GM19397 (cell line): ENCODE results near the gene SHANK3.

Experiments used
- ATAC-seq: cut with Tn5 transposase; IDR thresholded peaks from one replicate; pipeline ENCODE4 v1.9.1; 2021; ENCODE audit warnings: mild to moderate bottlenecking, moderate library complexity; ENCODE audit not compliant: unreplicated experiment

SHANK3 gene

GRCh38 chr22:50677493-50678217 lies 5.0 kb downstream of the SHANK3 start:
- no peak for ATAC-seq

GRCh38 chr22:50678218-50678650 lies 5.6 kb downstream of the SHANK3 start:
- ATAC-seq, result no peak

- ATAC-seq, result no peak
Measured at GRCh38 chr22:50678651-50679521, 6.3 kb downstream of the SHANK3 start.

GRCh38 chr22:50683086-50683993 lies 10.7 kb downstream of the SHANK3 start:
- no peak for ATAC-seq

DNA sequence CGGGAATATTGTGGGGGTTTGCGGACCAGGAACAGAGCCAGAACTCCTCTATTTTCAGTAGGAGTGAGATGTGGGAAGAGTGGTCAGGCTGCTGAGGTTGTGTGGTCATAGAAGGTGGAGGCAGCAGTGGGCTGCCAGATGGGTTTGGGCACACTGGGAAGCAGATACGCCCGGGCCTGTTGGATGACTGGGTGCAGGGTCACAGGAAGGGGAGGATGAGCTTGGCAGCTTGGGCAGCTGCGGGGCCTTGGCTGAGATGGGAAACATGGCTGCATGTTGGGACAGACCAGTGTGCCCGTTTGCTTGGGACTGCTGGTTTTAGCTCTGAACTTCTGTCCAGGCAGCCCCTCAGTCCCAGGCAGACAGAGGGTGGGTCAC lies 11.4 kb downstream of the SHANK3 start:
- no peak for ATAC-seq

GRCh38 chr22:50684501-50684900 lies 11.9 kb downstream of the SHANK3 start:
- no peak for ATAC-seq

- no peak for ATAC-seq
Measured at GRCh38 chr22:50684986-50685385, 12.4 kb downstream of the SHANK3 start.

GRCh38 chr22:50686794-50687193 lies 14.2 kb downstream of the SHANK3 start:
- no peak for ATAC-seq

DNA sequence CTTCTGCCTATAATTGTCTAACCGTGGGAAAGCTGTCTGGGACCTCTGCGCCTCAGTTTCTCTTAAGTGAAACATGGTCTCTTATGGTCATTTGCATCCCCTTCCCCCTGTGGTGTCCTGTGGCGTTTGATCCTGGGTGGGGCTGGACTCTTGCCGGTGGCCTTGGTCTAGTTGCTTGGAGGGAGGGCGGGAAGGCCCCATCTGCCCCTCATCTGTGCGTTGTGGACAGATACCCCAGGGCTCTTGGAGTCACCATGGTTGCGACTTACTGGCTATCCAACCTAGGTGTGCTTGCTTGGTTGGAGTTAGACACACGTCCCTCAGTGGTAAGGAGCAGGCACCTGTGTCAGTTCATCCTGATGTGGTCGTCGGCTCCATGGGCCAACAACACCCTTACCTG lies 15.2 kb downstream of the SHANK3 start:
- no peak for ATAC-seq

DNA sequence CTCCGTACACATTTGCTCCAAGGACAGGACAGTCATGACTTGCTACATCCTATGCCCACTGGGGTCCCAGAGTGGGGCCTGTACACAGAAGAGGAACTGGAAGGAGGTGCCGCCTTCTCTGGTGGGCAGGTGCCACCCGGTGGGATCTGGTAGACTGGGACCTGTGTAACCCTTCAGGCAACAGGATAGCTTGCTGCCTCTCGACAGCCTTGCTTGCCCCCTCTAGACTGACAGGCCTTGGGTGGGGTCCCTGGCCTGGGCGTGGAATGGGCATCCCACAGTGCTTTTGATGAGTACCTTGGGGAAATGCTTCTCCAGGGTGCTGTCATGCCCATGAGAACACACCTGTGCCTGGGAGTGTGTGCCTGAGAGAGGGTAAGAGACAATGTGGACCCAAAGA lies 15.8 kb downstream of the SHANK3 start:
- ATAC-seq, result no peak

- no peak for ATAC-seq
Measured at GRCh38 chr22:50691521-50691920, 18.9 kb downstream of the SHANK3 start.

DNA sequence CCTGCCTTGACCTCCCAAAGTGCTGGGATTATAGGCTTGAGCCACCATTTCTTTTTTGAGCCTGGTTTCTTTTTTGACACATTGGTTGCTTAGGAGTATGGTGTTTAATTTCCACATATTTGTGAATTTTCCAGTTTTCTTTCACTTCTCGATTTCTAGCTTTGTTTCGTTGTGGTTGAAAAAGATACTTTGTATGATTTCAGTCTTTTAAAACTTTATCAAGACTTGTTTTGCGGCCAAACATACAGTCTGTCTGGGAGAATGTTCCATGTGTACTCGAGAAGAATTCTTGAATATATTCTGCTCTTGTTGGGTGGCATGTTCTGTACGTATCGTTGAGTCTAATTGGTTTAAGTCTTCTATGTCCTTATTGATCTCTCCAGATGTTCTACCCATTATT lies 20.8 kb downstream of the SHANK3 start:
- ATAC-seq, result no peak

DNA sequence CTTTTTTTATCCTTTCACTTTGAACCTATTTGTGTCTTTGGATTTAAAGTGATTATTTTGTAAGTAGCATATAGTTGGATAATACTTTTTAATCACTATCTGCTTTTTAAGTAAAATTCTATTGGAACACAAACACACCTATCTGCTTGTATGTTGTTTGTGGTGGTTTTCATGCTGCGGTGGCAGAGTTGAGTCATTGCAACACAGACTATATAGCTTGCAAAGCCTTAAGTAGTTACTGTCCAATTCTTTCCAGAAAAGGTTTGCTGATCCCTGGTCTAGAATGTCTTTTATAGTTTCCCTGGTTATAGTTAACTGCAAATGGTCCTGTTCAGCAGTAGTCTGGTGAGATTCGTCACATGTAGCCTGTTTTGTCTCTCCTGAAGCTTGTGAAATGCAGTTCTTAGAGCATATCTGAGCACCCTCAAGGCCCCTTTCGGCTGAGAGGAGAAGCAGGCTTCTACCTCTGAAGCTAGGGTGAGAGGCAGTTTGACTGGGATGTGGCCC lies 21.5 kb downstream of the SHANK3 start:
- no peak for ATAC-seq

- no peak for ATAC-seq
Measured at GRCh38 chr22:50694766-50695420, 22.3 kb downstream of the SHANK3 start.

DNA sequence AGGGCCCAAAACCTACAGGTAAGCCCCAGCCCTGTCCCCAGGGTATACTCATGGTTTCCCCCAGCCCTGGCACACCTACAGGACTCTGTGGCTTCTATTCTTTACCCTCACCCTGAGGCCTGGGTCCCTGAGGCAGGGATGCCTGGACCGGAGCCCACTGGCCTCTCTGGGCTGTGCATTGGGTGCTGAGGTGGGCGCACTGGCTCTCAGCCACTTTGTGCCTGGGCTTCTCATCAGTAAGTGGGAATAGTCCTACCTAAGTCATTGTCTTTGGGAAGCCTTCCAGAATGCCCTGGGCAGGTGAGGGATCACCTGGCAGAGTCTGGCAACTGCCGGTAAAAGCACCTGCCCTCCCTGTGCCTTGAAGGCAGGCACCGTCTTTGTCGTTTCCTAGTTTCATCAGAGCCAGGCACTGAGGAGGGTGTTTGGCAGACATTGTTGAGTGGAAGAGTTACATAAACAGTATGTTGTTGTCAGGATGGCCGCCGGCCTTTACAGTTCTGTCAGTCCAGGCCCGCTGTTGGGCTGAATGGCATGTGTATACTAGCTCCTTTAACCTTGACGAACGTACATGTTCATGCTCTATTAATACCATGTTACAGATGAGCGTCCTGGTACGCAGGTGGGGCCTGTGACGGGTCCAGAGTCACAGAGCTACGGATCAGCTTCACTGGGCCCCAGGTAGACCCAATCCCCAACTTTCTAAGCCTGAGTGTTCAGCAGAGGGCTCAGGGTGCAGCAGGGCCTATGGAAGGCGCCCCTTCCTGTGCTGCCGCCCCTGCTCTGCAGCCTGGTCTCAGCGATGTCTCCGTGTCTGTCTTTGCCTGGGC lies 23.0 kb downstream of the SHANK3 start:
- no peak for ATAC-seq

- no peak for ATAC-seq
Measured at GRCh38 chr22:50696251-50696798, 23.7 kb downstream of the SHANK3 start.

- ATAC-seq, result no peak
Measured at GRCh38 chr22:50696799-50697561, 24.4 kb downstream of the SHANK3 start.

DNA sequence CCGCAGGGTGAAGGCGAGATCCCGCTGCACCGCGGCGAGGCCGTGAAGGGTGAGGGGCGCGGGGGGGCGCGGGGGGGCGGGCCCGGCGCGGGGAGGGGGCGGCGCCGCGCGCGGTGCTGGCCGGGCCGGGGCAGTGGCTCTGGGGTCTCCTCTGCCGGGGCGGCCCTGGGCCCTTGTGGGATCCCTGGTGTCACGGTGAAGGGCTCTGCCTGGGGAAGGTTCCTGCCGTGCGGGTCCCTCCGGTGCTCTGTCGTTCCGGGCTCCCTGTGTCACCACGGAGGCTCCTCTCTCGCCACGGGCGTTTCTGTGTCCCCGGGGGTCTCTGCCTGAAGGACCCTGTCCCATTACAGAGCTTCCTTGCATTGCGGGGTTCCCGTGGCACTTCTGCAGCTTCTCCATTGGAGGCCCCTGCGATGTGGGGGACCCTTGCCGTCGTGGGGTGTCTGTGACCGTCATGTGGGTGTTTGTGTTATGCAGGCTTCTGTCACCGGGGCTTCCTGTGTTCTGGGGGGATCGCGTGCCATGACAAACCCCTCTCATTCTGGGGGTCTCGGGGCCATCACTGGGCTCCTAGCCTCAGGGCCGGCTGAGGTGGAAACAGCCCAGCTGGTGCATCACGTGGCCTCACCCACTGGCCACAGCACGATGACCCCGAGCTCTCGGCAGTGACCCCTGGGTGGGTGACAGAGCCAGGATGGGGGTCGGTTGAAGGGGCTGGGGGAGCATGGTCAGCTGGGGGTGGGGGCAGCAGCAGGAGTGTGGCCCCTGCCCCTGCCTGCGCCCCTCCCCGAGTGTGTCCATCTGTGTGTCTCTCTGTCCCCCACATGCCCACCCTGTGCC lies 25.3 kb downstream of the SHANK3 start:
- no peak for ATAC-seq
